ENCODE results near the gene PIEZO2.

The PIEZO2 gene

GRCh38 chr18:10894501-10894900, 254.9 kb downstream of the PIEZO2 start:
- Histone ChIP-seq H3K36me3 (ENCODE audit: low read depth) (no peaks in the 10 kb centered on the region), H3K27me3 (ENCODE audit: insufficient read depth, poor library complexity, severe bottlenecking) (no peaks in the 10 kb centered on the region), H3K27ac (ENCODE audit: poor library complexity, severe bottlenecking) (no peak overlapping the region), H3K4me1 (ENCODE audit: insufficient read depth, poor library complexity, severe bottlenecking) (no peaks in the 10 kb centered on the region), H3K9me3 (ENCODE audit: severe bottlenecking) (no peaks in the 10 kb centered on the region), H3K4me3 (ENCODE audit: severe bottlenecking) (no peak overlapping the region)
- ATAC-seq (ENCODE audit: low read depth) (no peak), DNase-seq (ENCODE audit: low spot score) (no peak)
- TF ChIP-seq CTCF (IDR thresholded peaks at IDR 0.05; ENCODE audit: poor library complexity, severe bottlenecking) = no peak

GRCh38 chr18:10893761-10894160, 255.6 kb downstream of the PIEZO2 start:
- DNase-seq (ENCODE audit: low spot score) (no peak), ATAC-seq (ENCODE audit: low read depth) (no peak)
- no peak overlapping the region for H3K27ac ChIP-seq (ENCODE audit: poor library complexity, severe bottlenecking)
- no peaks in the 10 kb centered on the region for H3K36me3 ChIP-seq (ENCODE audit: low read depth)
- TF ChIP-seq CTCF (IDR thresholded peaks at IDR 0.05; ENCODE audit: poor library complexity, severe bottlenecking) = no peak
- no peaks in the 10 kb centered on the region for H3K9me3 ChIP-seq (ENCODE audit: severe bottlenecking)
- no peak overlapping the region for H3K4me3 ChIP-seq (ENCODE audit: severe bottlenecking)
- H3K27me3 ChIP-seq (ENCODE audit: insufficient read depth, poor library complexity, severe bottlenecking) = no peaks in the 10 kb centered on the region
- H3K4me1 ChIP-seq (ENCODE audit: insufficient read depth, poor library complexity, severe bottlenecking) = no peaks in the 10 kb centered on the region

GRCh38 chr18:10893196-10893595, 256.2 kb downstream of the PIEZO2 start:
- Histone ChIP-seq H3K27me3 (ENCODE audit: insufficient read depth, poor library complexity, severe bottlenecking) (no peaks in the 10 kb centered on the region), H3K4me3 (ENCODE audit: severe bottlenecking) (no peak overlapping the region), H3K4me1 (ENCODE audit: insufficient read depth, poor library complexity, severe bottlenecking) (no peaks in the 10 kb centered on the region), H3K27ac (ENCODE audit: poor library complexity, severe bottlenecking) (no peak overlapping the region), H3K9me3 (ENCODE audit: severe bottlenecking) (no peaks in the 10 kb centered on the region), H3K36me3 (ENCODE audit: low read depth) (no peaks in the 10 kb centered on the region)
- DNase-seq (ENCODE audit: low spot score) (no peak), ATAC-seq (ENCODE audit: low read depth) (peak; percentile 51; the same call in 1 of the 3 replicates)
- no peak for TF ChIP-seq CTCF (IDR thresholded peaks at IDR 0.05; ENCODE audit: poor library complexity, severe bottlenecking)

- no peak overlapping the region for H3K27ac ChIP-seq (ENCODE audit: poor library complexity, severe bottlenecking)
- no peaks in the 10 kb centered on the region for H3K27me3 ChIP-seq (ENCODE audit: insufficient read depth, poor library complexity, severe bottlenecking)
- no peak for TF ChIP-seq CTCF (IDR thresholded peaks at IDR 0.05; ENCODE audit: poor library complexity, severe bottlenecking)
- no peaks in the 10 kb centered on the region for H3K9me3 ChIP-seq (ENCODE audit: severe bottlenecking)
- H3K4me1 ChIP-seq (ENCODE audit: insufficient read depth, poor library complexity, severe bottlenecking) = no peaks in the 10 kb centered on the region
- no peaks in the 10 kb centered on the region for H3K36me3 ChIP-seq (ENCODE audit: low read depth)
- ATAC-seq (ENCODE audit: low read depth) = no peak
- no peak overlapping the region for H3K4me3 ChIP-seq (ENCODE audit: severe bottlenecking)
- no peak for DNase-seq (ENCODE audit: low spot score)
These were observed 256.6 kb downstream of the PIEZO2 start for GRCh38 chr18:10892786-10893185.

GRCh38 chr18:10890022-10890421, 259.3 kb downstream of the PIEZO2 start:
- ATAC-seq (ENCODE audit: low read depth) = no peak

More at GRCh38 chr18:10890022-10890421, 259.3 kb downstream of the PIEZO2 start:
- Histone ChIP-seq H3K27me3 (ENCODE audit: insufficient read depth, poor library complexity, severe bottlenecking) (no peaks in the 10 kb centered on the region), H3K36me3 (ENCODE audit: low read depth) (no peaks in the 10 kb centered on the region), H3K9me3 (ENCODE audit: severe bottlenecking) (no peaks in the 10 kb centered on the region), H3K4me3 (ENCODE audit: severe bottlenecking) (no peak overlapping the region), H3K4me1 (ENCODE audit: insufficient read depth, poor library complexity, severe bottlenecking) (no peaks in the 10 kb centered on the region), H3K27ac (ENCODE audit: poor library complexity, severe bottlenecking) (no peak overlapping the region)
- no peak for TF ChIP-seq CTCF (IDR thresholded peaks at IDR 0.05; ENCODE audit: poor library complexity, severe bottlenecking)
- DNase-seq (ENCODE audit: low spot score) = no peak

Data from RWPE2 (cell line).